Activated CD4-positive, alpha-beta T cell treated with anti-CD3 and anti-CD28 coated beads, Interleukin-2, amount 50 U/mL, for 16 hours (primary cell): ENCODE results near the gene POLRMT.
"Not testable (repeated sequence)": the region's sequence is repeated elsewhere in the genome, so short reads cannot be mapped to it uniquely, and the experiment has no call there.

Source experiments
- DNase-seq: peaks from one replicate; pipeline ENCODE4 v3.0.0-alpha.2; 2020

POLRMT gene

GRCh38 chr19:609004-609346, 24.4 kb downstream of the POLRMT start:
- DNase-seq = no peak

GRCh38 chr19:608155-609003, 25.0 kb downstream of the POLRMT start:
- no peak for DNase-seq

GRCh38 chr19:607301-608154, 25.8 kb downstream of the POLRMT start:
- no peak for DNase-seq

GRCh38 chr19:605061-605971, 28.0 kb downstream of the POLRMT start:
- peak; percentile 47 for DNase-seq

- peak; percentile 53 for DNase-seq
Observed at GRCh38 chr19:604355-604754, 29.0 kb downstream of the POLRMT start.

- DNase-seq = not testable (repeated sequence)
Observed at GRCh38 chr19:603779-604178, 29.6 kb downstream of the POLRMT start.

- not testable (repeated sequence) for DNase-seq
Observed at GRCh38 chr19:603302-603639, 30.1 kb downstream of the POLRMT start.

- DNase-seq = no peak
Observed at GRCh38 chr19:602391-603301, 30.7 kb downstream of the POLRMT start.

- DNase-seq = no peak
Observed at GRCh38 chr19:601790-602189, 31.5 kb downstream of the POLRMT start.

- no peak for DNase-seq
Observed at GRCh38 chr19:601310-601709, 32.0 kb downstream of the POLRMT start.

GRCh38 chr19:597406-598315, 35.7 kb downstream of the POLRMT start:
- DNase-seq = no peak

GRCh38 chr19:596263-596655, 37.1 kb downstream of the POLRMT start:
- DNase-seq = no peak

- DNase-seq = no peak
Observed at GRCh38 chr19:595326-596262, 37.7 kb downstream of the POLRMT start.

- DNase-seq = no peak
Observed at GRCh38 chr19:594265-594870, 39.0 kb downstream of the POLRMT start.

- no peak for DNase-seq
Observed at GRCh38 chr19:593505-593904, 39.8 kb downstream of the POLRMT start.

GRCh38 chr19:593055-593454, 40.3 kb downstream of the POLRMT start:
- DNase-seq = no peak

GRCh38 chr19:592101-592500, 41.2 kb downstream of the POLRMT start:
- no peak for DNase-seq

- DNase-seq = no peak
Observed at GRCh38 chr19:591099-591958, 42.0 kb downstream of the POLRMT start.
